GM21381 (cell line): ENCODE measurements around the gene SOBP.

Experiments used
- ATAC-seq: cut with Tn5 transposase; IDR thresholded peaks from one replicate; pipeline ENCODE4 v1.9.1; 2021; ENCODE audit warnings: mild to moderate bottlenecking, moderate library complexity; ENCODE audit not compliant: unreplicated experiment

The SOBP gene

DNA sequence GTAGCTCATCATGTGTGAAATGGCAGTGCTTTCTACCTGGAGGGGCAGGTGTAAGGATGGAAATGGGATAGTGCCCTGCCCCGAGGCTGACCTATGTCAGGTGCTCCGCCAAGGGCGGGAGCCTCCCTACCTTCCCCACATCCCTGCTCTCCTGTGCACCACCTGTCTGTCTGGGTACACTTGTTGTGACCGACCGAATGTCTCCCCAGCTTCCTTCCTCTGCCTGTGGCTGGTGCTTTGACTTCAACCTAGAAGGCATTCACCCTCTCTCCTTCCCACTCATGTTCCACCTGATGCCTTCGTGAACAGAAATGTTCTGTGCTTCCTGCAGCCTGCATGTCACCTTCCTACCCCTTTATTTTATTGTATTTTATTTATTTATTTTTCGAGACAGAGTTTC is 219.4 kb downstream of the SOBP start:
- no peak for ATAC-seq
